ENCODE data around the gene CCDC201.

The CCDC201 gene

GRCh38 chr7:45902820-45903219, 29.9 kb upstream of the CCDC201 start:
- no peak overlapping the region for H2AFZ ChIP-seq (ENCODE audit: low read length)
- H4K20me1 ChIP-seq (ENCODE audit: insufficient read depth, low read length), result no peaks in the 10 kb centered on the region
- H3F3A ChIP-seq (ENCODE audit: insufficient read depth, low read length), result no peaks in the 10 kb centered on the region
- H3K4me2 ChIP-seq (ENCODE audit: low read length), result no peak overlapping the region
- H3K27me3 ChIP-seq (ENCODE audit: insufficient read depth, low read length), result no peaks in the 10 kb centered on the region
- no peaks in the 10 kb centered on the region for H3K9me3 ChIP-seq (ENCODE audit: low read length)
- no peak overlapping the region for H3K9ac ChIP-seq (ENCODE audit: low read length)
- TF ChIP-seq CTCF (IDR thresholded peaks at IDR 0.05; ENCODE audit: low read length), result no peak
- TF ChIP-seq EZH2 (IDR thresholded peaks at IDR 0.05; ENCODE audit: borderline replicate concordance, low read length), result no peak
- H3K27ac ChIP-seq (ENCODE audit: low read depth, low read length, poor library complexity, severe bottlenecking), result no peak overlapping the region
- no peaks in the 10 kb centered on the region for H3K36me3 ChIP-seq (ENCODE audit: insufficient read depth, low read length)
- no peaks in the 10 kb centered on the region for H3K4me1 ChIP-seq (ENCODE audit: insufficient read depth, low read length, severe bottlenecking)
- H3K9me2 ChIP-seq (ENCODE audit: low read depth, low read length), result no peaks in the 10 kb centered on the region
- no peak overlapping the region for H3K4me3 ChIP-seq (ENCODE audit: low read depth, low read length, poor library complexity, severe bottlenecking)
- no peaks in the 10 kb centered on the region for H3K79me2 ChIP-seq (ENCODE audit: insufficient read depth, low read length)

GRCh38 chr7:45901566-45901965, 28.7 kb upstream of the CCDC201 start:
- Histone ChIP-seq H3K9me2 (ENCODE audit: low read depth, low read length) (no peaks in the 10 kb centered on the region), H3K27me3 (ENCODE audit: insufficient read depth, low read length) (no peaks in the 10 kb centered on the region), H3K9ac (ENCODE audit: low read length) (no peak overlapping the region), H4K20me1 (ENCODE audit: insufficient read depth, low read length) (no peaks in the 10 kb centered on the region), H3K4me3 (ENCODE audit: low read depth, low read length, poor library complexity, severe bottlenecking) (no peak overlapping the region), H3F3A (ENCODE audit: insufficient read depth, low read length) (no peaks in the 10 kb centered on the region), H3K9me3 (ENCODE audit: low read length) (no peaks in the 10 kb centered on the region), H3K27ac (ENCODE audit: low read depth, low read length, poor library complexity, severe bottlenecking) (no peak overlapping the region), H3K36me3 (ENCODE audit: insufficient read depth, low read length) (no peaks in the 10 kb centered on the region), H3K79me2 (ENCODE audit: insufficient read depth, low read length) (no peaks in the 10 kb centered on the region), H3K4me1 (ENCODE audit: insufficient read depth, low read length, severe bottlenecking) (no peaks in the 10 kb centered on the region), H3K4me2 (ENCODE audit: low read length) (no peak overlapping the region), H2AFZ (ENCODE audit: low read length) (no peak overlapping the region)
- TF ChIP-seq CTCF (IDR thresholded peaks at IDR 0.05; ENCODE audit: low read length), result no peak
- no peak for TF ChIP-seq EZH2 (IDR thresholded peaks at IDR 0.05; ENCODE audit: borderline replicate concordance, low read length)

- Histone ChIP-seq H3K27ac (ENCODE audit: low read depth, low read length, poor library complexity, severe bottlenecking) (no peak overlapping the region), H3K27me3 (ENCODE audit: insufficient read depth, low read length) (no peaks in the 10 kb centered on the region), H2AFZ (ENCODE audit: low read length) (no peak overlapping the region), H3K79me2 (ENCODE audit: insufficient read depth, low read length) (no peaks in the 10 kb centered on the region), H3K4me3 (ENCODE audit: low read depth, low read length, poor library complexity, severe bottlenecking) (no peak overlapping the region), H3K36me3 (ENCODE audit: insufficient read depth, low read length) (no peaks in the 10 kb centered on the region), H3F3A (ENCODE audit: insufficient read depth, low read length) (no peaks in the 10 kb centered on the region), H4K20me1 (ENCODE audit: insufficient read depth, low read length) (no peaks in the 10 kb centered on the region), H3K4me2 (ENCODE audit: low read length) (no peak overlapping the region), H3K9me3 (ENCODE audit: low read length) (no peaks in the 10 kb centered on the region), H3K9me2 (ENCODE audit: low read depth, low read length) (no peaks in the 10 kb centered on the region), H3K9ac (ENCODE audit: low read length) (no peak overlapping the region), H3K4me1 (ENCODE audit: insufficient read depth, low read length, severe bottlenecking) (no peaks in the 10 kb centered on the region)
- TF ChIP-seq CTCF (IDR thresholded peaks at IDR 0.05; ENCODE audit: low read length) (no peak), EZH2 (IDR thresholded peaks at IDR 0.05; ENCODE audit: borderline replicate concordance, low read length) (no peak)
Measured at GRCh38 chr7:45898222-45898621, 25.3 kb upstream of the CCDC201 start.

Data from OCI-LY1 (cell line).